Caco-2 (cell line): ENCODE results near the gene ZC2HC1C. TPM values are rescaled to one million over a fixed set of nuclear protein-coding genes. Genes with fewer than 3 reads are reported as not detected.
A peak's percentile ranks its signal among the peaks of the same experiment; 100 is the strongest.

Experiments
- BruUV-seq: library from RNA; stranded (reverse); fragments of 400-500 nt; replicated peaks from 2 replicates; lab custom pipeline; 2021; lab: Mats Ljungman, UMichigan
- CTCF ChIA-PET: fragments of 300-600 bp; sonication (Branson Sonifier 250); formaldehyde crosslinking; loops from one replicate; lab custom pipeline; 2022; ENCODE audit warnings: antibody characterized with exemption; lab: Charles Lee
- POLR2A ChIA-PET: fragments of 300-600 bp; sonication (Branson Sonifier 250); formaldehyde crosslinking; loops from one replicate; lab custom pipeline; 2022; ENCODE audit warnings: antibody characterized with exemption; lab: Charles Lee
- DNase-seq, 2 experiments: peaks; one replicate each; pipeline versions ENCODE4 v3.0.0 to v3.0.0-alpha.2; 2020 to 2022
- H3K27me3 ChIP-seq: replicated peaks from 2 replicates; pipeline ENCODE4 v1.6.0; 2011; ENCODE audit warnings: low read length; ENCODE audit not compliant: control insufficient read depth, insufficient read depth
- H3K36me3 ChIP-seq: 2 replicates; pipeline ENCODE4 v1.5.1; 2011; ENCODE audit warnings: low read length; ENCODE audit not compliant: control insufficient read depth, insufficient read depth
- H3K4me1 ChIP-seq: fragments of 250-450 bp; sonication (Bioruptor Pico); 2 replicates; pipeline ENCODE4 v1.5.1; 2020; ENCODE audit warnings: mild to moderate bottlenecking
- H3K4me3 ChIP-seq: 2 replicates; pipeline ENCODE4 v1.5.1; 2011; ENCODE audit warnings: low read depth, mild to moderate bottlenecking, control low read depth, low read length
- H3K9me3 ChIP-seq: fragments of 250-450 bp; sonication (Bioruptor Pico); 2 replicates; pipeline ENCODE4 v1.5.1; 2020; ENCODE audit warnings: mild to moderate bottlenecking, moderate library complexity
- H3K27ac Mint-ChIP-seq: one replicate; pipeline ENCODE4 v1.8.0; 2022; ENCODE audit warnings: mixed read lengths; ENCODE audit not compliant: unreplicated experiment
- H3K27me3 Mint-ChIP-seq: one replicate; pipeline ENCODE4 v1.8.0; 2022; ENCODE audit warnings: mixed read lengths; ENCODE audit not compliant: insufficient read depth, unreplicated experiment
- H3K36me3 Mint-ChIP-seq: one replicate; pipeline ENCODE4 v1.8.0; 2022; ENCODE audit warnings: mild to moderate bottlenecking, mixed read lengths; ENCODE audit not compliant: insufficient read depth, unreplicated experiment
- H3K4me1 Mint-ChIP-seq: one replicate; pipeline ENCODE4 v1.8.0; 2022; ENCODE audit warnings: low read depth, mixed read lengths; ENCODE audit not compliant: unreplicated experiment
- H3K4me3 Mint-ChIP-seq: one replicate; pipeline ENCODE4 v1.8.0; 2022; ENCODE audit warnings: mild to moderate bottlenecking, moderate library complexity, mixed read lengths; ENCODE audit not compliant: unreplicated experiment
- H3K9me3 Mint-ChIP-seq: one replicate; pipeline ENCODE4 v1.8.0; 2022; ENCODE audit warnings: mixed read lengths; ENCODE audit not compliant: unreplicated experiment
- CTCF ChIP-seq, 2 experiments: fragments of 200-600 bp in 1 of 2; IDR thresholded peaks; 1 replicate in 1 of 2; 2 replicates in 1 of 2; pipeline versions ENCODE4 v1.5.1 to v1.8.0; 2011 to 2022; ENCODE audit warnings: antibody characterized with exemption in 1 of 2, control low read depth in 1 of 2, inconsistent platforms in 1 of 2, low read depth in 1 of 2, low read length in 1 of 2, mild to moderate bottlenecking in 1 of 2, moderate library complexity in 1 of 2; ENCODE audit not compliant: insufficient read depth in 1 of 2, severe bottlenecking in 1 of 2, unreplicated experiment in 1 of 2
- intact Hi-C: fragments of 100-400 bp; cut with micrococcal nuclease; formaldehyde crosslinking; loops from one replicate; pipeline ENCODE4 v1.10.0; 2022; ENCODE audit not compliant: unreplicated experiment
- total RNA-seq: library from RNA; stranded (reverse); gene quantifications from 2 replicates; pipeline ENCODE4 v1.2.3, GENCODE V29; 2022

ZC2HC1C gene
- total RNA-seq, 1 experiment from 2014 or later = 2.5 TPM

- H3K4me3 Mint-ChIP-seq = no peak overlapping the region
- no TSS peak for BruUV-seq
- H3K27ac Mint-ChIP-seq = no peak overlapping the region
- H3K36me3 Mint-ChIP-seq = peaks cover 40% of the 10 kb centered on the region
- ChIA-PET POLR2A (interaction anchor here (0.7 kb wide), 1 partner anchor 251 kb away, joined by 4 read pairs; no protein-coding TSS in a partner anchor), CTCF (interaction anchor here (0.6 to 1.8 kb wide), 12 partner anchors 10 to 240 kb away, joined by 3 to 14 read pairs (median 5); partner anchors contain the start of genes ACYP1, NEK9 and RPS6KL1)
- H3K27me3 Mint-ChIP-seq = no peaks in the 10 kb centered on the region
- no peaks in the 10 kb centered on the region for H3K4me1 Mint-ChIP-seq
- peak; percentile 66 to 76 for TF ChIP-seq CTCF (IDR thresholded peaks at IDR 0.05; ENCODE audit: insufficient read depth in 1 of 2, low read depth in 1 of 2, low read length in 1 of 2, severe bottlenecking in 1 of 2, unreplicated experiment in 1 of 2)
- Histone ChIP-seq H3K36me3 (peaks cover 4% of the 10 kb centered on the region; the same call in 1 of the 2 replicates), H3K4me1 (no peaks in the 10 kb centered on the region), H3K27me3 (no peaks in the 10 kb centered on the region), H3K9me3 (no peaks in the 10 kb centered on the region), H3K4me3 (no peak overlapping the region)
- intact Hi-C loops = loop anchor here (1.0 to 5.0 kb wide), 3 partner anchors 86 to 174 kb away; partner anchors contain the start of gene EIF2B2
- H3K9me3 Mint-ChIP-seq = no peaks in the 10 kb centered on the region
- peak; percentile 55 to 68 for DNase-seq
Observed at GRCh38 chr14:75088566-75089373, 19.3 kb downstream of the ZC2HC1C start.

- no peaks in the 10 kb centered on the region for H3K27me3 ChIP-seq
- Mint-ChIP-seq H3K27me3 (no peaks in the 10 kb centered on the region), H3K9me3 (no peaks in the 10 kb centered on the region), H3K4me3 (no peak overlapping the region), H3K4me1 (no peaks in the 10 kb centered on the region), H3K27ac (no peak overlapping the region), H3K36me3 (peaks cover 40% of the 10 kb centered on the region)
- TF ChIP-seq CTCF (IDR thresholded peaks at IDR 0.05; ENCODE audit: insufficient read depth in 1 of 2, low read depth in 1 of 2, low read length in 1 of 2, severe bottlenecking in 1 of 2, unreplicated experiment in 1 of 2) = no peak
- H3K4me3 ChIP-seq = no peak overlapping the region
- no TSS peak for BruUV-seq
- POLR2A ChIA-PET = no interaction called here
- H3K4me1 ChIP-seq = no peaks in the 10 kb centered on the region
- H3K9me3 ChIP-seq = no peaks in the 10 kb centered on the region
- CTCF ChIA-PET = interaction anchor here (1.0 kb wide), 1 partner anchor 68 kb away, joined by 3 read pairs; no protein-coding TSS in a partner anchor
- H3K36me3 ChIP-seq = peaks cover 4% of the 10 kb centered on the region; the same call in 1 of the 2 replicates
- intact Hi-C loops = no loop called here
- DNase-seq = no peak
Observed at GRCh38 chr14:75090353-75090752, 20.9 kb downstream of the ZC2HC1C start.

- Histone ChIP-seq H3K27me3 (no peaks in the 10 kb centered on the region), H3K9me3 (no peaks in the 10 kb centered on the region), H3K4me3 (no peak overlapping the region), H3K4me1 (no peaks in the 10 kb centered on the region), H3K36me3 (peaks cover 4% of the 10 kb centered on the region; the same call in 1 of the 2 replicates)
- ChIA-PET CTCF (interaction anchor here (1.0 kb wide), 1 partner anchor 69 kb away, joined by 3 read pairs; no protein-coding TSS in a partner anchor), POLR2A (no interaction called here)
- peaks cover 33% of the 10 kb centered on the region for H3K36me3 Mint-ChIP-seq
- no peaks in the 10 kb centered on the region for H3K4me1 Mint-ChIP-seq
- no peak for DNase-seq
- intact Hi-C loops = no loop called here
- H3K27ac Mint-ChIP-seq = no peak overlapping the region
- no peaks in the 10 kb centered on the region for H3K27me3 Mint-ChIP-seq
- no peaks in the 10 kb centered on the region for H3K9me3 Mint-ChIP-seq
- TF ChIP-seq CTCF (IDR thresholded peaks at IDR 0.05; ENCODE audit: insufficient read depth in 1 of 2, low read depth in 1 of 2, low read length in 1 of 2, severe bottlenecking in 1 of 2, unreplicated experiment in 1 of 2) = no peak
- H3K4me3 Mint-ChIP-seq = no peak overlapping the region
- no TSS peak for BruUV-seq
Observed at GRCh38 chr14:75091251-75091650, 21.8 kb downstream of the ZC2HC1C start.
